ENCODE data around the gene IPO9. TPM values are rescaled to one million over a fixed set of nuclear protein-coding genes. Genes with fewer than 3 reads are reported as not detected.

The IPO9 gene
- total RNA-seq, 1 donor from 2014 or later, result 20.8 TPM

DNA sequence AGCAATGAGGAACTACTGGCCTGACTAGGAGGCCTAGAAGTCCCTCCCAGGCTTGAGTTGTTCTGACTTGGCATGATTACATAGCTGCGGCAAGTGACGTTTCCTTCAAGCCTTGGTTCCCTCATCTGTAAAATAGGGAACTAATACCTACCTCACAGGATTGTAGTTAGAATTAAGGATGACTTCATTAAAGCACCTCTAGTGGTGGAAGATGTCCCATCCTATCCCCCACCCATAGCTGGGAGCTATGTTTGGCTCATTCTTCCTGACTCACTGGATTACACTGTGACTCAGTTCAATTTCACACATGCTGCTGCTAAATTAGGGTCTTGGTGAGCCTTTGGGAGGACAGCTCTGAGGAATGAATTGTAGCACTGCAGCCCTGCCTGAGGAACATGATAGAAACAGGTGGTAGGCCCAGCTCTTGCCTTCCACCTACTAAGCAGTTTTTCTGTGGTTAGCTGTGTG lies 53.7 kb downstream of the IPO9 start:
- Histone ChIP-seq H3K4me3 (ENCODE audit: low read depth, low read length) (no peak overlapping the region), H3K36me3 (ENCODE audit: control insufficient read depth, insufficient read depth, low read length) (no peaks in the 10 kb centered on the region), H3K27me3 (ENCODE audit: control insufficient read depth, insufficient read depth, low read length) (no peaks in the 10 kb centered on the region)
- DNase-seq (ENCODE audit: low read depth), result no peak
- no peak for TF ChIP-seq CTCF (IDR thresholded peaks at IDR 0.05; ENCODE audit: insufficient read depth, low read length, poor library complexity, severe bottlenecking)

DNA sequence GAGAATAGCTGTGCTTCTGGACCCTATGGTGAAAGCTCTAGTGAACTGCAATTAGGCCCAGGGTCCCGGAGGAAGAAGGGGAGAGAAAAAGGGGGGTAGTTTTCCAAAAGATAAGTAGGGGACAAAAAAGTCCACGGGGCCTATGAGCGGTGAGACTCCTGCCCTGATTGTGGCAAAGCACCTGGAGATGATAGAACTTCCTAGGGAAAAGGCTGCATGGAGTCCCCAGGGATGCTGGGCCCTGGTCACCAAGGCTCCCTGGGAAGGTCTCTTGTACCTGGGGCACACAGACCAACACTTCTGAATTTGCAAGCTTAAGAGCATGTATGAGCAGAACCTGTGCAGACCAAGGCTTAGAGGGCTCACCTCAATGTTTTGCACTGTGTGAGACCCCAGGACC lies 54.3 kb downstream of the IPO9 start:
- no peak for TF ChIP-seq CTCF (IDR thresholded peaks at IDR 0.05; ENCODE audit: insufficient read depth, low read length, poor library complexity, severe bottlenecking)
- Histone ChIP-seq H3K4me3 (ENCODE audit: low read depth, low read length) (no peak overlapping the region), H3K27me3 (ENCODE audit: control insufficient read depth, insufficient read depth, low read length) (no peaks in the 10 kb centered on the region), H3K36me3 (ENCODE audit: control insufficient read depth, insufficient read depth, low read length) (no peaks in the 10 kb centered on the region)
- no peak for DNase-seq (ENCODE audit: low read depth)

DNA sequence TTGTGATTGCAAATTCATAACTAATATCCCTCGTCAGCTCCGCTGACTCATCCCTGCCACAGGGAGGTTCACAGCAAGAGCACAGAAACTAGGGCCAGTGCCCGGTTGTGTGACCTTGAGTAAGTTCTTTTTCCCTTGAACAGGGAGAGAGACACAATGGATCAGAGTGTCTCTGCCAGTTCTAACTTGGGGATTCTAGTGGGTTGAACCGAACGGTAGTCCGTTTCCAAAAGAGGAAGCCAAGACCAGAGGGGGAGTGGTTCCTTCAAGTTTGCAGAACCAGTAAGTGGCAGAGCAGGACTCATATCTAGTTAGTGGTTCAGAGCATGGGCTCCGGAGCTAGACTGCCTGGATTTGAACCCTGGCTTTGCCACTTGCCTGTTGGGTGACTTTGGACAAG lies 54.8 kb downstream of the IPO9 start:
- Histone ChIP-seq H3K27me3 (ENCODE audit: control insufficient read depth, insufficient read depth, low read length) (no peaks in the 10 kb centered on the region), H3K36me3 (ENCODE audit: control insufficient read depth, insufficient read depth, low read length) (no peaks in the 10 kb centered on the region), H3K4me3 (ENCODE audit: low read depth, low read length) (no peak overlapping the region)
- TF ChIP-seq CTCF (IDR thresholded peaks at IDR 0.05; ENCODE audit: insufficient read depth, low read length, poor library complexity, severe bottlenecking), result no peak
- no peak for DNase-seq (ENCODE audit: low read depth)

GRCh38 chr1:201884425-201884824 lies 55.5 kb downstream of the IPO9 start:
- no peaks in the 10 kb centered on the region for H3K36me3 ChIP-seq (ENCODE audit: control insufficient read depth, insufficient read depth, low read length)
- no peak overlapping the region for H3K4me3 ChIP-seq (ENCODE audit: low read depth, low read length)
- no peak for TF ChIP-seq CTCF (IDR thresholded peaks at IDR 0.05; ENCODE audit: insufficient read depth, low read length, poor library complexity, severe bottlenecking)
- no peak for DNase-seq (ENCODE audit: low read depth)
- no peaks in the 10 kb centered on the region for H3K27me3 ChIP-seq (ENCODE audit: control insufficient read depth, insufficient read depth, low read length)

- no peak for TF ChIP-seq CTCF (IDR thresholded peaks at IDR 0.05; ENCODE audit: insufficient read depth, low read length, poor library complexity, severe bottlenecking)
- no peak overlapping the region for H3K4me3 ChIP-seq (ENCODE audit: low read depth, low read length)
- no peaks in the 10 kb centered on the region for H3K27me3 ChIP-seq (ENCODE audit: control insufficient read depth, insufficient read depth, low read length)
- no peak for DNase-seq (ENCODE audit: low read depth)
- H3K36me3 ChIP-seq (ENCODE audit: control insufficient read depth, insufficient read depth, low read length), result no peaks in the 10 kb centered on the region
Observed at GRCh38 chr1:201885531-201886075, 56.6 kb downstream of the IPO9 start.
